Stimulated activated CD4-positive, alpha-beta T cell treated with anti-CD3 and anti-CD28 coated beads, Interleukin-4, amount 100 ng/mL, for 1 hour (primary cell): Measurements from ENCODE around the gene PRG3.

ENCODE experiments used
- DNase-seq: peaks from one replicate; pipeline ENCODE4 v3.0.0-alpha.2; 2020

The PRG3 gene

GRCh38 chr11:57335343-57336110, 45.4 kb downstream of the PRG3 start, which contains the start of gene SSRP1:
TSS of gene SSRP1 (minus strand) at chr11:57335892. CDS start at chr11:57335121, 771 bp downstream.
- DNase-seq: peak; percentile 86

- no peak for DNase-seq
Measured at GRCh38 chr11:57335023-57335342, 46.0 kb downstream of the PRG3 start.

- DNase-seq: no peak
Measured at GRCh38 chr11:57332694-57333440, 48.1 kb downstream of the PRG3 start.

- no peak for DNase-seq
Measured at GRCh38 chr11:57331720-57332119, 49.2 kb downstream of the PRG3 start.

- no peak for DNase-seq
Measured at GRCh38 chr11:57330029-57330428, 50.9 kb downstream of the PRG3 start.

GRCh38 chr11:57327721-57328120, 53.2 kb downstream of the PRG3 start:
- DNase-seq: no peak
